Fibroblast of lung (primary cell): Measurements from ENCODE around the gene HHLA2. TPM values are rescaled to one million over a fixed set of nuclear protein-coding genes. Genes with fewer than 3 reads are reported as not detected.
A peak's percentile ranks its signal among the peaks of the same experiment; 100 is the strongest.

Source experiments
- DNase-seq, 2 donors: peaks; one replicate each; pipeline versions ENCODE4 v3.0.0 to v3.0.0-alpha.2; 2010; ENCODE audit warnings: low read depth in 2 of 2
- H2AFZ ChIP-seq: 2 replicates; pipeline ENCODE4 v1.5.1; 2012; ENCODE audit warnings: low read length, control low read depth, inconsistent platforms
- H3K27ac ChIP-seq: 2 replicates; pipeline ENCODE4 v1.5.1; 2011; ENCODE audit warnings: low read length, control low read depth; ENCODE audit not compliant: insufficient read depth
- H3K27me3 ChIP-seq: 2 replicates; pipeline ENCODE4 v1.5.1; 2011; ENCODE audit warnings: mild to moderate bottlenecking, low read length; ENCODE audit not compliant: control insufficient read depth, insufficient read depth
- H3K36me3 ChIP-seq: 2 replicates; pipeline ENCODE4 v1.5.1; 2011; ENCODE audit warnings: low read length; ENCODE audit not compliant: control insufficient read depth, insufficient read depth
- H3K4me1 ChIP-seq: 2 replicates; pipeline ENCODE4 v1.5.1; 2011; ENCODE audit warnings: low read length; ENCODE audit not compliant: control insufficient read depth, insufficient read depth; ENCODE audit errors: extremely low read depth
- H3K4me2 ChIP-seq: 2 replicates; pipeline ENCODE4 v1.5.1; 2011; ENCODE audit warnings: low read length, control low read depth; ENCODE audit not compliant: insufficient read depth; ENCODE audit errors: extremely low read depth
- H3K4me3 ChIP-seq, 4 experiments: fragments of 200-600 bp in 1 of 4; sonication (generic) in 1 of 4; replicated peaks in 1 of 4; 2 replicates each; pipeline ENCODE4 v1.5.1; 2011 to 2016; ENCODE audit warnings: low read length in 4 of 4, low read depth in 3 of 4, mild to moderate bottlenecking in 3 of 4, control low read depth in 2 of 4, inconsistent platforms in 1 of 4, mixed read lengths in 1 of 4; ENCODE audit not compliant: insufficient read depth in 1 of 4; ENCODE audit errors: control extremely low read depth in 1 of 4
- H3K79me2 ChIP-seq: 2 replicates; pipeline ENCODE4 v1.5.1; 2012; ENCODE audit warnings: mild to moderate bottlenecking, low read length, inconsistent platforms; ENCODE audit not compliant: control insufficient read depth, insufficient read depth
- H3K9ac ChIP-seq: 2 replicates; pipeline ENCODE4 v1.5.1; 2011; ENCODE audit warnings: mild to moderate bottlenecking, low read length, control low read depth; ENCODE audit not compliant: insufficient read depth
- H3K9me3 ChIP-seq: 2 replicates; pipeline ENCODE4 v1.5.1; 2012; ENCODE audit warnings: low read depth, low read length; ENCODE audit not compliant: control insufficient read depth, insufficient read depth
- H4K20me1 ChIP-seq: 2 replicates; pipeline ENCODE4 v1.5.1; 2011; ENCODE audit warnings: low read length; ENCODE audit not compliant: control insufficient read depth, insufficient read depth; ENCODE audit errors: extremely low read depth
- CTCF ChIP-seq, 2 donors: IDR thresholded peaks in 1 of 2; conservative IDR thresholded peaks in 1 of 2; 1 replicate in 1 of 2; 2 replicates in 1 of 2; pipeline ENCODE4 v1.5.1; 2011 to 2012; ENCODE audit warnings: low read length in 2 of 2, control low read depth in 1 of 2, inconsistent platforms in 1 of 2, low read depth in 1 of 2, mild to moderate bottlenecking in 1 of 2
- EZH2 ChIP-seq: IDR thresholded peaks from 2 replicates; pipeline ENCODE4 v1.5.1; 2012; ENCODE audit warnings: low read length, control low read depth, mild to moderate bottlenecking; ENCODE audit errors: missing control alignments
- polyA plus RNA-seq, 2 donors: library from polyadenylated mRNA; depleted of rRNA in 1 of 2; stranded (reverse) in 1 of 2; unstranded in 1 of 2; fragments of >200 nt; gene quantifications; 2 replicates each; pipeline ENCODE4 v1.2.1, GENCODE V29; 2011 to 2012; ENCODE audit warnings: missing spikeins in 1 of 2
- total RNA-seq: library from RNA; depleted of rRNA; stranded (reverse); fragments of >200 nt; gene quantifications from 2 replicates; pipeline ENCODE4 v1.2.1, GENCODE V29; 2014

HHLA2 gene
- total and polyA plus RNA-seq, 2 donors (not counting 1 experiment from before 2014, with no cell fraction given), result not detected

- Histone ChIP-seq H3K27ac (no peak overlapping the region), H4K20me1 (no peaks in the 10 kb centered on the region), H3K9me3 (no peaks in the 10 kb centered on the region), H3K4me3 (no peak overlapping the region), H3K36me3 (no peaks in the 10 kb centered on the region), H3K27me3 (no peaks in the 10 kb centered on the region), H3K4me1 (no peaks in the 10 kb centered on the region), H3K4me2 (no peak overlapping the region), H3K79me2 (no peaks in the 10 kb centered on the region), H3K9ac (no peak overlapping the region), H2AFZ (no peak overlapping the region)
- no peak for DNase-seq
- TF ChIP-seq CTCF (conservative IDR thresholded peaks at IDR 0.05 in 1 of 2, IDR thresholded peaks at IDR 0.05 in 1 of 2; ENCODE audit: low read depth in 1 of 2, low read length in 2 of 2) (no peak), EZH2 (no peak)
Measured at GRCh38 chr3:108305484-108306172, 9.3 kb downstream of the HHLA2 start.

- H3K9ac ChIP-seq, result no peak overlapping the region
- DNase-seq, result no peak
- H3K79me2 ChIP-seq, result no peaks in the 10 kb centered on the region
- H4K20me1 ChIP-seq, result no peaks in the 10 kb centered on the region
- H3K36me3 ChIP-seq, result no peaks in the 10 kb centered on the region
- no peak overlapping the region for H3K4me3 ChIP-seq
- no peaks in the 10 kb centered on the region for H3K9me3 ChIP-seq
- no peak overlapping the region for H3K4me2 ChIP-seq
- H3K4me1 ChIP-seq, result no peaks in the 10 kb centered on the region
- H3K27ac ChIP-seq, result no peak overlapping the region
- no peak for TF ChIP-seq CTCF (conservative IDR thresholded peaks at IDR 0.05 in 1 of 2, IDR thresholded peaks at IDR 0.05 in 1 of 2; ENCODE audit: low read depth in 1 of 2, low read length in 2 of 2)
- TF ChIP-seq EZH2, result no peak
- no peaks in the 10 kb centered on the region for H3K27me3 ChIP-seq
- no peak overlapping the region for H2AFZ ChIP-seq
Measured at GRCh38 chr3:108311797-108312196, 15.4 kb downstream of the HHLA2 start.

GRCh38 chr3:108312656-108313055, 16.3 kb downstream of the HHLA2 start:
- H3K4me3 ChIP-seq, result no peak overlapping the region
- H3K79me2 ChIP-seq, result no peaks in the 10 kb centered on the region
- no peak overlapping the region for H3K9ac ChIP-seq
- DNase-seq, result peak; percentile 5 to 39
- no peak for TF ChIP-seq CTCF (conservative IDR thresholded peaks at IDR 0.05 in 1 of 2, IDR thresholded peaks at IDR 0.05 in 1 of 2; ENCODE audit: low read depth in 1 of 2, low read length in 2 of 2)
- no peak for TF ChIP-seq EZH2
- H3K27me3 ChIP-seq, result no peaks in the 10 kb centered on the region
- no peaks in the 10 kb centered on the region for H3K9me3 ChIP-seq
- no peaks in the 10 kb centered on the region for H3K36me3 ChIP-seq
- H3K27ac ChIP-seq, result no peak overlapping the region
- H3K4me2 ChIP-seq, result no peak overlapping the region
- no peak overlapping the region for H2AFZ ChIP-seq
- H3K4me1 ChIP-seq, result no peaks in the 10 kb centered on the region
- no peaks in the 10 kb centered on the region for H4K20me1 ChIP-seq
